C4-2B (cell line): ENCODE measurements around the gene RRAS.
A peak's percentile ranks its signal among the peaks of the same experiment; 100 is the strongest.

ENCODE experiments used
- H3K27ac ChIP-seq: fragments of 450-650 bp; 2 replicates; pipeline ENCODE4 v1.5.1; 2017
- CTCF ChIP-seq: fragments of 450-650 bp; conservative IDR thresholded peaks from 2 replicates; pipeline ENCODE4 v1.5.1; 2017; ENCODE audit warnings: mild to moderate bottlenecking
- ZFX ChIP-seq: fragments of 450-650 bp; IDR thresholded peaks from 2 replicates; pipeline ENCODE4 v1.6.1; 2017

RRAS gene

DNA sequence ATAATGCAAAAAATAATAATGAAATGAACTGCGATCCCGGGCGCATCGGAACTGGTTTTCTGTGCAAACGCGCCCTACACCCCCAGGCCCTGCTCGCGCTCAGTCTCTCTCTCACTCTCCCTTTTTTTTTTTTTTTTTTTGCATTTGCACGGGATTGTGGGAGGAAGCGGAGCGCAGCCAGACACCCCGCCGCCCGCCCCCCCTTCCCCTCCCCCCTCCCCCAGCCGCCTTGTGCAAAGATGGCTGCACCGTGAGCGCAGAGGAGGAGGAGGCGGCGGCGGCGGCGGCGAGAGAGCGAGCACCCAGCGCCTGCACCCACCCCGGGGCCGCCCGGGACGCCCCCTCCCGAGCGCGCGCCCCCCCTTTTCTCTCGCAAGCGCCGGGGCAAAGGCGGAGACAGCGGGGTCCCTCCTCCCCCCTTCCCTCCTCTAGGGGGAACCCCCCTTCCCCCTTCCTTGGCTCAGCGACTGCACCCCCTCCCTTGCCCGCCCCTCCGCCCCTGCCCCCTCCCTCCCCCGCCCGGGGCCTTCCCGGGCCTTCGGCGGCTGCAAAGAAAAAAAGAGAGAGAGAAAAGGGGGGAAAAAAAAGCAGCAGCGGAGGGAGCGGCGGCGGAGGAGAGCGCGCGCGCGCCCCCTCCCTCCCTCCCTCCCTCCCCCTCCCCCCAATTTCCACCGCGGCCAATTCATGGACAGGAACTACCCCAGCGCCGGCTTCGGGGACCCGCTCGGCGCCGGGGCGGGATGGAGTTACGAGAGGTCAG lies 48.8 kb downstream of the RRAS start, which contains the start of gene PRR12:
TSS of gene PRR12 (plus strand) at position 212 of the 760 bp plus-strand sequence. CDS start at position 685, 473 bp downstream.
- peak within 1 kb of the TSS; percentile 99 for H3K27ac ChIP-seq
- no peak for TF ChIP-seq CTCF
- TF ChIP-seq ZFX = no peak

- peak overlapping the region; percentile 99 for H3K27ac ChIP-seq
- TF ChIP-seq ZFX (peak; percentile 64; the same call in 1 of the 2 replicates), CTCF (no peak)
Measured at GRCh38 chr19:49590071-49590970, 49.6 kb downstream of the RRAS start.

DNA sequence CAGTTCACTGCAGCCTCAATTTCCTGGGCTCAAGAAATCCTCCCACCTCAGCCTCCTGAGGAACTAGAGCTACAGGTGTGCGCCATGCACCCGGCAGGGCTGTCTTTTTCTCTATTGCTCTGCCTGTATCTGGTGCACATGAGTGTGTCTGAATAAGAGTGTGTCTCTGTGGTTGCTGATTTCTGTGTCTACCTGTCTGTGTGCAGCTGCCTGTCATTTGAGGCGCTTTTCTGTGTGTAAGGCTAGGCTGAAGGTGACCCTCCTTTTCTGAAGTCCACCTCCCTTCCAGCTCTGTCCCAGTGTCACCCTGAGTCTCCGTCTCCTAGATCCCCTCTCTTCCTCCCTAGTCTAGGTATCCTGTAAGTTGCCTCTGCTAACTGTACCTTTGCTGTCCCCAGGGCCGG lies 50.4 kb downstream of the RRAS start:
- peak overlapping the region; percentile 6; the same call in 1 of the 2 replicates for H3K27ac ChIP-seq
- TF ChIP-seq CTCF (no peak), ZFX (no peak)

DNA sequence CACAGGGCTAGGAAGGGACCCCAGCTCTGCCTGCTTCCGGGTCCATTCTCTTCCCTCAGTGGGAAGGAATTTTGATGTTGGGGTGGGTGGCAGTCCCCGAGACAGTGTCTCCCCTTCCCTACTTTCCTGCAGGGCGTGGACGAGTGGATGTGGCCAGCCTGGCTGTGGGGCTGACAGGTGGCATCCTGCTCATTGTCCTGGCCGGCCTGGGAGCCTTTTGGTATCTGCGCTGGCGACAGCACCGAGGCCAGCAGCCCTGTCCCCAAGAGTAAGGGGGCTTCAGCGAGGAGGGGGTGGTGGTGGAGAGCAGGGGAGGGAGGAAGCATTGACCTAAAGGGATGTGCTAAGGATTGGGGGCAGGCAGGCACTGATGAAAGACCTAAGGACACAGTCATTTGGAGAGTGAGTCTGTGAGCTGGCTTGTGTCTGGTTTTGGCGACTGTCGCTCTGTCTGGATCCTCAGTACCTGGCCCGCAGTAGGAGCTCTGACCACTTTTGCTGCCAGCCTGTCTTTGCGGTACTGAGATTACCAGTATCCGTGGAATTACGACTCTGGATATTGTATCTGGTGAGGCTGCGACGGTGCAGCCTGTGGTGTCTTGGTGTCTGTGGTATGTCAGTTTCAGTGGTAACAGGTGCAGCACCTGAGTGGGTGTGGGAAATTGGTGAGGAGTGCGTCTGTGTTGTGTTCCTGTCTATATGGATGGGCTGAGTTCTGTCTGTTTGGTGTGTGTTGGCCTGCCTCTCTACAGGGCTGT lies 51.4 kb downstream of the RRAS start:
- TF ChIP-seq ZFX = no peak
- TF ChIP-seq CTCF = no peak
- no peak overlapping the region for H3K27ac ChIP-seq

- TF ChIP-seq ZFX (no peak), CTCF (no peak)
Measured at GRCh38 chr19:49587227-49587626, 52.7 kb downstream of the RRAS start.

More at GRCh38 chr19:49587227-49587626, 52.7 kb downstream of the RRAS start:
- H3K27ac ChIP-seq = no peak overlapping the region
